ENCODE data around the gene SLC22A12. TPM values are rescaled to one million over a fixed set of nuclear protein-coding genes. Genes with fewer than 3 reads are reported as not detected.

The SLC22A12 gene
- total RNA-seq, 4 donors from 2014 or later, result not detected

DNA sequence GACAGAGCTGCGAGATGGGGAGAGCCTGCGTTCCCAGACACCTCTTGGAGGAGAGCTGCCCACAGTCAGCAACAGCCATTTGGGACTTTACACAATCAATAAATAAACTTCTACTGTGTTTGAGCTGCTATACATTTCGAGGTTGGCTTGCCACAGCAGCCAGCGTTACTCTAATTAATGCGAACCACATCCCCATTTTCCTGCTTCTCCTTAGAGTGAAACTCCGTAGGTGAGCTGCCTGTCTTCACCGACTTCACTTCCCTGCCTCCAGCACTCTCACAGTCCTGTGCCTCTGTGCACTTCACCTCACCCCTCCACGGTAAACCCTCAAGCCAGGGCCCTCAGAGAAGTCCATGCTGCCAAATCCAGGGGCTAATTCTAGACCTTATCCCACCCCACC, 5.9 kb upstream of the SLC22A12 start:
- 77 to 92% methylated on average over 2 to 8 of the region's 8 CpGs for WGBS, 2 donors (ENCODE audit: low coverage in 1 of 2)
- no peaks in the 10 kb centered on the region for H3K9me3 ChIP-seq
- no peaks in the 10 kb centered on the region for H3K36me3 ChIP-seq
- H3K27ac ChIP-seq, result no peak overlapping the region
- H3K27me3 ChIP-seq, result no peaks in the 10 kb centered on the region
- in situ Hi-C loops (cut with MboI; ENCODE audit: low pct_ligation_motif_present in 1 of 4, low pct_unique_long_range_greater_than_20kb in 1 of 4, low sequenced_read_pairs in 3 of 4), result no loop called here
- no peak for DNase-seq
- H3K4me1 ChIP-seq, result no peaks in the 10 kb centered on the region
- H3K4me3 ChIP-seq, result no peak overlapping the region
- TF ChIP-seq EP300 (IDR thresholded peaks at IDR 0.05; ENCODE audit: low read depth), result no peak
- TF ChIP-seq POLR2AphosphoS5 (IDR thresholded peaks at IDR 0.05), result no peak
- no peak for TF ChIP-seq POLR2A (IDR thresholded peaks at IDR 0.05)
- TF ChIP-seq CTCF (IDR thresholded peaks at IDR 0.05), result no peak
- intact Hi-C loops (cut with DNase I; ENCODE audit: low total_unique reads), result no loop called here

DNA sequence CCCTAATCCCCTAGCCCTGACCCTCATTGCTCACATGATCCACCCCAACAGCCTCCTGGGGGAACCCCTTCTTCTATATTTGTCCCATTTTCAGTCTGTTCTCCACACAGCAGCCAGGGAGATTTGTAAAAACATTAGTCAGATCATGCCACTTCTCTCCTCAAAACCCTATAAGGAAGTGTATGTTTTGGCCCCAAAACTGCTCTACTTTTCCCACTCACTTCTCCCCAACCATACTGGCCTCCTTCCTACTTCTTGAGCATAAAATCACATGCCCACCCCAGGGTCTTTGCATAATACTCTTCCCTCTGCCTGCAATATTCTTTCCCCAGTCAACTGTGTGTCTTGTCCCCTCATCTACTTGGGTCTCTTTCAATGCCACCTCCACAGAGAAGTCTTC, 4.7 kb upstream of the SLC22A12 start:
- Histone ChIP-seq H3K4me1 (no peaks in the 10 kb centered on the region), H3K4me3 (no peak overlapping the region), H3K27ac (no peak overlapping the region), H3K27me3 (no peaks in the 10 kb centered on the region), H3K9me3 (no peaks in the 10 kb centered on the region), H3K36me3 (no peaks in the 10 kb centered on the region)
- TF ChIP-seq POLR2A (IDR thresholded peaks at IDR 0.05), result no peak
- intact Hi-C loops (cut with DNase I; ENCODE audit: low total_unique reads) (no loop called here), in situ Hi-C loops (cut with MboI; ENCODE audit: low pct_ligation_motif_present in 1 of 4, low pct_unique_long_range_greater_than_20kb in 1 of 4, low sequenced_read_pairs in 3 of 4) (no loop called here)
- no peak for DNase-seq

DNA sequence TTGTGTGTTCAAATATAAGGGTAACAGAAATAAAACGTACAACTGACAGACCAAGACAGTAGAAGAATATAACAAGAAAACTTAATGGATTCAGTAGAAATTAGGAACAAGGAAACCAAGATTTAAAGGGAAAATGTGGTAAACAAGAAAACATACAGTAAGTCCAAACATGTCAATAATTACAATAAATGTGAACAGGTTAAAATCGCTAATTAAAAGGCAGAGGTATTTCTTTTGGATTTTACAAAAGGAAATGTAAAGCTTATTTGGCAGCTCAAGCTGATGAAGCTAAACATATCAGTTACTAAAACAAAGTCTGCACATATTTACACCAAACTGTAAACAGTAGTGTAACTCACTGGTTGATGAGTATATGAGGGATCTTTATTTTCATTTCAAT, 2.3 kb upstream of the SLC22A12 start:
- TF ChIP-seq POLR2A (IDR thresholded peaks at IDR 0.05), result no peak
- TF ChIP-seq EP300 (IDR thresholded peaks at IDR 0.05; ENCODE audit: low read depth), result no peak
- no peak for TF ChIP-seq CTCF (IDR thresholded peaks at IDR 0.05)
- TF ChIP-seq POLR2AphosphoS5 (IDR thresholded peaks at IDR 0.05), result no peak
- in situ Hi-C loops (cut with MboI; ENCODE audit: low pct_ligation_motif_present in 1 of 4, low pct_unique_long_range_greater_than_20kb in 1 of 4, low sequenced_read_pairs in 3 of 4), result no loop called here
- no peaks in the 10 kb centered on the region for H3K4me1 ChIP-seq
- WGBS, 2 donors (ENCODE audit: low coverage in 1 of 2), result 80 to 87% methylated on average over 2 of the region's 2 CpGs
- no peak overlapping the region for H3K4me3 ChIP-seq
- DNase-seq, result no peak
- intact Hi-C loops (cut with DNase I; ENCODE audit: low total_unique reads), result no loop called here
- no peaks in the 10 kb centered on the region for H3K36me3 ChIP-seq
- H3K27ac ChIP-seq, result no peak overlapping the region
- H3K27me3 ChIP-seq, result no peaks in the 10 kb centered on the region
- H3K9me3 ChIP-seq, result no peaks in the 10 kb centered on the region

GRCh38 chr11:64591257-64592233, 525 bp downstream of the SLC22A12 start:
- intact Hi-C loops (cut with DNase I; ENCODE audit: low total_unique reads) (no loop called here), in situ Hi-C loops (cut with MboI; ENCODE audit: low pct_ligation_motif_present in 1 of 4, low pct_unique_long_range_greater_than_20kb in 1 of 4, low sequenced_read_pairs in 3 of 4) (no loop called here)
- no peak for TF ChIP-seq EP300 (IDR thresholded peaks at IDR 0.05; ENCODE audit: low read depth)
- no peak for TF ChIP-seq POLR2AphosphoS5 (IDR thresholded peaks at IDR 0.05)
- TF ChIP-seq CTCF (IDR thresholded peaks at IDR 0.05), result no peak
- no peak for TF ChIP-seq POLR2A (IDR thresholded peaks at IDR 0.05)
- Histone ChIP-seq H3K9me3 (no peaks in the 10 kb centered on the region), H3K36me3 (no peaks in the 10 kb centered on the region), H3K27ac (no peak overlapping the region), H3K4me1 (no peaks in the 10 kb centered on the region), H3K27me3 (no peaks in the 10 kb centered on the region), H3K4me3 (no peak overlapping the region)
- 86% methylated on average over 33 of the region's 36 CpGs; no CpG with 5 or more reads in 1 of the 2 donors for WGBS, 2 donors (ENCODE audit: low coverage in 1 of 2)
- DNase-seq, result no peak

Data from transverse colon (tissue), 4 donors.